Activated CD4-positive, alpha-beta T cell treated with anti-CD3 and anti-CD28 coated beads for 48 hours (primary cell): Measurements from ENCODE around the gene ZNF296.
"Not testable (repeated sequence)": the region's sequence is repeated elsewhere in the genome, so short reads cannot be mapped to it uniquely, and the experiment has no call there.

Source experiments
- DNase-seq: peaks from one replicate; pipeline ENCODE4 v3.0.0-alpha.2; 2020

The ZNF296 gene

DNA sequence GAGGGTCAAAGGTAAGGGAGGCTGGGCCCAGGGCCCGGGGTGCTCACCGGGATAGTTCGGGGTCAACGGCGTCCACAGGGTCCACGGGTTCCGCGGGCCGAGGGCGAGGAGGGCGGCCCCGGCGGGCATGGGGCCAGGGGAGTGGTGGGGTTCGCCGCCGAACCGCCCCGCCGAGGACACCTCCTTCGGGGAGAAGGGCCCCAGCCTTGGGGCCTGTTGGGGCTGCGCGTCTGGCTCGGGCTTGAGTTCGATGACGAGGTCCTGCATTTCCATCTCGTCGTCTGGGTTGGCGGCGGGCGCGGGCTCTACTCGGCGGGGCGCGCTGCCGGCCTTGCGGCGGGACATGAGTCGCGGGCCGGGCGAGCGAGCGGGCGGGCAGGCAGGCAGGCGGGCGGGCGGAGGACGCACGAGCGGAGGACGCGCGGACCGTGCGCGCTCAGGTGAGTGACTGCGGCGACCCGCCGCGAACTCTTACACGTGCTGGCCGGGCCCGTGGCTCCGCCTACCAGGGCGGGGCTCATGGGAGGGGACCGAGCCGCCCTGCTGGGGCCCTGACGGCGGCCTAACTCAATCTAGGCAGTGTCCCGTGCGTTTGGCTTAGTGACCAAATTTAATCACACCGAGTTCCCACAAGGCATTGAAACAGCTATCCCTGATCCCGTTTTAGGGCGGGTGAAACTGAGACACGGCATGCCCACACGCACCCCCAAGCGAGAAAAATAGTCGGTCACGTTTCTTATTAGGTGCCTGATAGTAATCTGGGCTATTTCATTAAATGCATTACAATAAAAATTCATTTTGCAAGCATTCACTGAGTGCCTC is at the start of gene ZNF296:
Gene ZNF296, minus strand, starts transcription at position 450 of the 822 bp plus-strand sequence. Its CDS starts 105 bp downstream, at position 345.
- DNase-seq: peak; percentile 90

DNA sequence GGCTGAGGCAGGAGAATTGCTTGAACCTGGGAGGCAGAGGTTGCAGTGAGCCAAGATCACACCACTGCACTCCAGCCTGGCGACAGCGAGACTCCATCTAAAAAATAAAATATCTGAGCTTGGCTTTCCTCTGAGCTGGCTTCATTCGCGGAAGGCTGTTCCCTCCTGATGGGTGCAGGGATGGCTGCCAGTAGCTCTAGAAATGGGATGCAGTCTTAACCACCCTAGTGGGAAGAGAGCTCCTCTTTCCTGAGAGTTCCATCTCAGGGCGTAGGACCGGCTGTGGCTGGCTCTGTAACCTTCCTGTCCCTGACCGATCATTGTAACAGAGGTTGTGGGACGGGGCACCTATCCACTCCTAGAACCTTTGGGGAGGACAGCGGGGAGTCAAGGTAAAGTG is 49.1 kb upstream of the ZNF296 start:
- no peak for DNase-seq

DNA sequence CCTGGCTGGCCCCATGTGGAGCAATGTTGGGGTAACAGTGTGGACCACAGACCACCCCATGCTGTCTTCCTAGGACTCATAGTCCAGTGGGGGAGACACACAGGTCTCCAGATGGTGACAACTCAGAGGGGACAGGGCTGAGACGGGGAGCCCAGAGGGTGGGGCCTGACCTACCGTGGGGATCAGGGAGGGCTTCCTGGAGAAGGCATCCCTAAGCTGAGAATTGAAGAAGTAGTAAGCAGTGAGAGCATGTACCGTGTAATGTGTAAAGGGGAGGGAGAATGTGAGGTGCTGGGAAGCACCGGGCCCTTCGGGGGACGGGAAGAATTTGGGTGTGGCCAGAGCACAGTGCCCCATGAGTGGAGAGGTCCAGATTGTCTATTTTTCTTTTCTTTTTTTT is 47.7 kb upstream of the ZNF296 start:
- no peak for DNase-seq

DNA sequence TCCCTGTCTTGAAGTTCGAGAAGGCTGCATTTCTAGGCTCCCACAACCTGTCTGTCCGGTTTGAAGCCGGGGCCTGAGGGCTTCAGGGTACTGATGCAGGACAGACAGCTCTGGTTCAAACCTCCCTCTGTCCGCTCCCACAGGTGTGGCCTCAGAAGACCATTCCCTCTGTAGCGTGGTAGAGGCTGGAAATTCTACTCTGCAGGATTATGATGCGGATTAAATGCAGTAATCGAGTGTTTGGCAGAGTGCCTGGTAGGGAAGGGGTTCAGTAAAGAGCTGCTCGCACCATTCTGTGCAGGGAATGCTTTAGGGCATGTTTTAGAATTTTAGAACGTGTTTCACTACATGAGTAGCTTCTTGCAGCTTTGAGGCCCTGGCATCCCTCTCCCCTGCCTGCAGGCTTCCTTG is 47.2 kb upstream of the ZNF296 start:
- no peak for DNase-seq

DNA sequence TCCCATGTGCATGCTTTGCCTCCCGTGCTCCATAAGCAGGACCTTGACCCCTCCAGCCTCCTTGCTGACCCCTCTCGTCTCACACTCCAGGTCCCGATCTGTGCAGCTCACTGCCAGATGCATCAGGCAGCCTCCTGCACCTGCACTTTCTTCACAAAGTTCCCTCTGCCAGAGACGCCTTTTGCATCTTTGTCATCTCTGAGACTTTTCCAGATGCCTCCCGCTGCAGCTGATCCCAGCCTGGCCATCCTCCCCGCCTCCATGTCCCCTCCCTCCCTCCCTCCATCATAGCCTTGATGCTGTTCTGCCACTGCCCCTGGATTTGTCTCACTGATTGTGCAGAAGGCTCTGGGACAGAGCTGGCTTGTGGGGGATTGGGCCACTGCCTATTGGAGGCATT is 46.6 kb upstream of the ZNF296 start:
- no peak for DNase-seq

DNA sequence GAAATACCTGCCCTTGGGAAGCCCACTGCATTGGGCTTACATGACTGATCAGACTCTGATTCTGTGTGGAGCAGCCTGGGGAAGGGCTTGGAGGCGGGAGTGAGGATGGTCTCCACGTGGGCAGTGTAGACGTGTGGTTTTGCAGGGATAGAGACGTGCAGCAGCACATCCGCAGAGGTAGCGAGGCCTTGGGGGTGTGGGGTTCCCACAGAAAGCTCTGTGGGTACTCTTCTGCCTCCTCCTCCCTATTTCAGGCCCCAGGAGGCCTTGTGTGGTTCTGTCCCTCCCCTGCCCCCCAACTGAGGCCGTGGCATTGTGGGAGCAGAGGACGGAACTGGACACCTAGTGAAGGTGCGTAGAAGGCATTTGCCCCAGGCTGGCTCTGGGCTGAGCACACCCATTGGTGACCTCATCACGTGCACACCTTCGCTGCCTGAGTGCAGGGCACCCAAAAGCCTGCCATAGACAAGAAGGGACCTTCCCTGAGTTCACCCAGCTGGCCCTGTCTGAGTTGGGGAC is 45.6 kb upstream of the ZNF296 start:
- no peak for DNase-seq

DNA sequence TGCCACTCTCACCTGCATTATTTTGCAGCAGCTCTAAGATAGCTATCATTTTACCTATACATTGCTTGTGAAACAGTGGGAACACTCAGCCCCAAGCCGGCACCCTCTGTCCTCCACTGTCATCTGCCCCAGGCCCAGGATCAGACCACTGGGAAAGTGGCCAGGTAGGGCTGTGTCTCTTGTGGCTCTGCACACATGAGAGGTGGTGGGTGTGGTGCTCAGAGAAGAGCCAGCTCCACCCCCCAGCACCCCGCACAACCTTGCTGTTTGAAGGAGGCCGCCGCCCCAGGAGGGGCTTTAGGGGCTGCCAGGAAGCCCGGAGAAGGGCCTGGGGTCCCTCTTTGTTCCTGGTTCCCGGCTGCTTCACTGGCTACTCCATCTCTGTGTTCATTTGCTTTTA is 43.3 kb upstream of the ZNF296 start:
- DNase-seq: no peak

DNA sequence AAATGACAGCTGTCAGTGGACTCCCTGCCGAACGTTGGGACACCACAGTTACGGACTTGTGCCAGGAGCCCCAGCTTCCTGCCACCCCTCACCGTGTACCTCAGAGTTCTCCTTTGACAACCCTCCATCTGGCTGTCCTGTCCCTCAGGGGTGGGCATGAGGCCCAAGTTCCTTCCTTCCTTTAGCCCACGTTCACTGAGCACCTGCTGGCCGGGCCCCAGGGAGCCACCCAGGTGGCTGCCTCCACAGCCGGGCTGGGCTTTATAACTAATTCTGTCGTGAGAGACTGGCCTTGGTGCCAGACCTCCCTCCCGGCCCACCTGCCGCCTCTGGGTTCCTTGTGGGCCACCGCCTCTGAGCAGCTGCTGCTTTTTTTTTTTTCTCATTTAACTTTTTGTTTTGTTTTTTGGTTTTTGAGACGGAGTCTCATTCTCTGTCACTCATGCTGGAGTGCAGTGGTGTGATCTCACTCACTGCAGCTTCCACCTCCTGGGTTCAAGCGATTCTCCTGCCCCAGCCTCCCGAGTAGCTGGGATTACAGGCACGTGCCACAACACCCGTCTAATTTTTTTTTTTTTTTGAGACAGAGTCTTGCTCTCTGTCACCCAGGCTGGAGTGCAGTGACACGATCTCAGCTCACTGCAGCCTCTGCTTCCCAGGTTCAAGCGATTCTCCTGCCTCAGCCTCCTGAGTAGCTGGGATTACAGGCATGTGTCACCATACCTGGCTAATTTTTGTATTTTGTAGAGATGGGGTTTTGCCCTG is 42.5 kb upstream of the ZNF296 start:
- not testable (repeated sequence) for DNase-seq

DNA sequence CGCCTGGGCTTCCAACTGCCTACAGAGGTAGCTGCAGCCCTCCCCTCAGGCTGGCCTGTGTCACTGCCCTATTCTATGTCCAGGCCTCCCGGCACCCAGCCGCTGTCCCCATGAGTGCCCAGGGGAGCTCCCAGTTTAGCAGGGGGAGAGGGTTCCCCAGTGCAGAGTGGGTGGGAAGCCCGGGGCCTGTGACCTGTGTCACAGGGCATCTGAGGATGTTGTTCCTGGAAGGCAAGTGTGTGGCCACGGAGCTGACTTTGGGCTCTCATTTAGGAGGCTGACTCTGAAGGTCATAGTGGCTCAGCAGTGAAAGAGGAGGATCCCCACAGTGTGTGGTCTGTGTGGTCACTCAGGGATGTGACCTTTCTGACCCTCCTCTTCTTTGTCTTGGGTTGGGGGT is 41.8 kb upstream of the ZNF296 start:
- DNase-seq: no peak

DNA sequence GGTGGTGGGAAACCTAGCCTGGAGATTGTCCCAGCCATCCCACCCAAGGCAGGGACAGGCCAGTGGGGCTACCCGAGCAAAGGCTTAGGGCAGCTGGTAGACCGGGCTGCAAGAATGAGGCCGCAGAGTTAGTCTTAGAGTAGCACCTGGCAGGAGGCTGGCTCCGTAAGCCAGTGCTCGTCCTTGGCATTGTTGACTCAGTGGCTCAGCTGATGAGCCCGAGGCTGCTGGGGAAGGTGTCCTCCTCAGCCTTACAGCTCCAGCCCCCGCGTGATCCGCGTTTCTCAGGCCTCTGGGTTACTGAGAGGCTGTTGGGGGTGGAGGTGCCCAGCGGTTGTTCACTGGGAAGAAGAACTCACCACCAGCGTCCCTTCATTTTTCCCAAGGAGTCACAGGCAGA is 41.4 kb upstream of the ZNF296 start:
- peak; percentile 25 for DNase-seq

DNA sequence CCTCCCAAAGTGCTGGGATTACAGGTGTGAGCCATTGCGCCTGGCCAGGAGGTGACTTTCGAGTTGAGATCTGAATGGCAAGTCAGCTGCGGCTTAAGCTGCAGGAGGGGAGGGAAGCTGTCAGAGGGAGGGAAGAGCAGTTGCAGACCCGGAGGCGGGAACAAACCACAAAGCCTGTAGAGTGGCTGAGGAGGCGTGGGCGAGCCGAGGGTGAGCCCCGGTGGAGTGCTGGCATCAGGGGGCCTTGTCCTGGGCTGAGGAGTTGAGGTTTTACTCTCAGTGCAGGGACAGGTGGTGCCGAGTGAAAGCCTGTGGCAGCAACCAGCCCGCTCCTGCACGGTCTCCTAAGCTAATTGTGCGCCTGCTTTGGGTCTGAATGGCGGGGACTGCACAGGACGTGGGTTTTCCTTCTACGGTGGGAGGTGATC is 40.9 kb upstream of the ZNF296 start:
- peak; percentile 82 for DNase-seq

DNA sequence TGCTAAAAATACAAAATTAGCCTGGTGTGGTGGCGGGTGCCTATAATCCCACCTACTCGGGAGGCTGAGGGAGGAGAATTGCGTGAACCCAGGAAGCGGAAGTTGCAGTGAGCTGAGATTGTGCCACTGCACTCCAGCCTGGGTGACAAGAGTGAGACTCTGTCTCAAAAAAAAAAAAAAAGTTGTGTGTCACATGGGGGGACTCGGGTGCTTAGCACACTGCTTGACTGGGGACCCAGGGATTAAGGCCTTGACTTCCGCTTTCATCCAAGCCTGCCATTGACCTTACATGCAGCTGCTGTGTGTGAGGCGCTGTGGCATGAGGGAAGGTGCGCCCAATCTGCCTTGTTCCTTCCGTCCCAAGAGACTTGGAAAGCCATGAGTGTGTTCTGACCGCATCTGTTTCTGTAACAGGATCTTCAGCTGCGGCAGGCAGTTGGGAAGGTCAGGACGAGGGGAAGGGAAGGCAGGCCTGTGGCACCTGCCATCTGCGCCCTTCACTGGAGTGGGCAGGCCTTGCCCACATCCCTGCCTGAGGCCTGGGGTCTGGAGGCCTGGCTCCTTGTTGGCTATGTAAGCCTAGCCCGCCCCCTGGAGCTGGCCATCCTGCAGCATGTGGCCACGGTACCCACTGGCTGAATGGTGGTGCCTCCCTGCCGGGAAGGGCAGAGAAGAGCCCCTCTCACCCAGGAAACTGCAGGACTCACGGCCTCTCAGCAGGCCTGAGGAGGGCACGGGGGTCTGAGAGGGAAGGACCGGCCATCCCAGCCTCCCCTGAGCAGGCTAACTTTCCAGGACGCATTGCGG is 39.7 kb upstream of the ZNF296 start:
- DNase-seq: no peak

DNA sequence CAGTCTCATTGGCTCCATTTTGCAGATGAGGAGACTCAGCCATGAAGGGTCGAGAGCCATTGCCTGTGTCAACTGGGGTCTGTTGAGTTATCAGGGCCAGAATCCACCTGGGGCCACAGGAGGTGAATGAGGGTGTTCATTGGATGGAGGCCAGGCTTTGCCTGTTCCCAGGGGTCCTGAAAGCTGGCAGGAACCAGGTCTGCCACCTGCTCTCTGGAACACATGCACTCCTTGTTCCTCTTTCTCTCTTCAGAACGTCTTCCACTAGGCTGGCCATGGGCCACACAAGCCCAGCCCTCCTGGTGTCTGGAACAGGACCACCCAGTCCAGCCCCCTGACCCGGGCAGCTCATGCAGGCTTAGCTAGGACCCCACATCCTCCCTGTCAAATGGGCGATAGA is 37.8 kb upstream of the ZNF296 start:
- no peak for DNase-seq

DNA sequence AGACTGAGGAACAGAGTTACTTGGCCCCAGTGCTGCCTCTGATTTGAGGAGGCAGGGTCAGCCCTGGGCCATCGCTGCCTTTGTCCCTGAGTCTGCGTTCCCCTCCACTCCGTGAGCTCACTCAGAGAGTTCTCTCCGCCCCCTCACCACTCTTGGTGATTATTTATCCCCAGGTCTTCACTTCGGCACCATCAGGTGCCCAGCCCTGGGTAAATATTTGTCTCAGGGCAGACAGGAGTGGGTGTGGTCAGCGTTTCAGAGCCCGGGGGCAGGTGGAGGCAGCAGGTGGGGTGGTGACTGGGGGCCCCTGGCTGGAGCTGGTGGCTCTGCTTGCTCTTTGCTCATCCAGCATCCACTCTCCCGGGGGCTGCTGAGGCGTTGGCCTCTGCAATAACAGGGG is 37.4 kb upstream of the ZNF296 start:
- no peak for DNase-seq

DNA sequence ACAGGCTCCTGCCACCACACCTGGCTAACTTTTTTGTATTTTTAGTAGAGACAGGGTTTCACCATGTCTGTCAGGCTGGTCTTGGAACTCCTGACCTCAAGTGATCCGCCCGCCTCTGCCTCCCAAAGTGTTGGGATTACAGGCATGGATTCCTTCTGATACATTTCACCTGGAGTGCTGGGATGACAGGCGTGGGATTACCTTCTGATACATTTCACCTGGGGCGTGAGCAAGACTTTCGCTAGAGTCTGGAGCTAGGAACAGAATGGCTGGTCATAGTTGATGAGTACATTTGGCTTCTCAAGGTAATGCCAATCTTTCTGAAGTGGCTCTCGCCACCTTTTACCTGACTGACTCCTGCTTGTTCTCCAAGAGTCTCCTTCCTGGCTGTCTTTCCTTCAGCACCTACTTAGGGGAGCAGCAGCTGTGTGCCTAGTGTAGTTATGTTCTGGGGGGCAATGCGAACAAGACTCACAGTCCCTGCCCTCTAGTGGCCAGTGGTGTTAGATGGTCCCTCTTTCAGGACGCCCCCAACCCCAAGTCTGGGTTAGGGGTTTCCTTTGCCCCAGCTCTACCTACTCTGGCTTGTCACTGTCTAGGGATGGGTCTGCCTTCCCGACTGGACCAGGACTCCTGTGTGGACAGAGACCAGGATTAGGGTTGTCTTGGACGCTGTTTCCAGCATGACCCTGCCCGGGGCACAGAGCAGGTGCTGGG is 36.0 kb upstream of the ZNF296 start:
- DNase-seq: no peak

DNA sequence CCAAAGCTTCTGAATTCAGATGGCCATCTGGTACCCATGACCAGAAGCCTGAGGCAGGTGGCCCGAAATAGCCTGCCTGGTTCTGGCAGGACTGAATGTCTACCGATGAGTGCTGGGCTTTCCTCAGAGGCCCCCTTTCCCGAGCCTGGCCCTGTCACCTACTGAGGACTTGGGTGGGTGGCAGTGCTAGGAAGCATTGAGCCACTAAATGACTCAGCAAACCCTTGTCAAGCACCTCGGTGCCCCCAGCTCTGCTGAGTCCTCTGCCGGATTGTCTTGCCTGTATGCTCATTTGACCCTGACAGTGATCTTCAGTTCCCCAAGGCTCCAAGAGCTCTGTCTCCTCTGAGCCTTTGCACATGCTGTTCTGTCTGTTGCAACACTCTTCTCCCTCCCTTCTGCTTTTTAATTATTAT is 34.6 kb upstream of the ZNF296 start:
- DNase-seq: no peak

DNA sequence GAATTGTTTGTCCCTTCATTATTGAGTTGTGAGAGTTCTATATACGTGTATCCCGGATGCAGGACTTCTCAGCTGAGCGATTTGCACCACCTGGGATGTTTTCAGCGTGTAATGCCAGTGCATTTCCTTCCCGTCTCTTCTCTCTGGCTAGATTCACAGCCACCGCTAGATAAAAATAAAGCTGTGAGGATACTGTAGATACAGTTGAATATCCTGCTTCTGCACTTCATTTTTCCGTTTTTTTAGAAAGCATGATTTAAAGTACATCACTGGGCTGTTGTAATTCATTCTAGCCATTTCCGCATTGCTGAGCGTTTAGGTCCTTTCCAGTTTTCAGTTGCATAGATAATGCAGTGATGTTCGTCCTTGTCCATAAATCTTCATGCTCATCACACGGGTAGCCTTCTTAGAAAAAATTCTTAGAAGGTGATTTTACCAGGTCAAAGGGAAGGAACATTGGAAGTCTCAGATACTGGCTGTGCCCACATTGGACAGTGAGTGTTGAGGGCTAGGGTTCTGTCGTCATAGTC is 31.4 kb upstream of the ZNF296 start:
- DNase-seq: no peak

DNA sequence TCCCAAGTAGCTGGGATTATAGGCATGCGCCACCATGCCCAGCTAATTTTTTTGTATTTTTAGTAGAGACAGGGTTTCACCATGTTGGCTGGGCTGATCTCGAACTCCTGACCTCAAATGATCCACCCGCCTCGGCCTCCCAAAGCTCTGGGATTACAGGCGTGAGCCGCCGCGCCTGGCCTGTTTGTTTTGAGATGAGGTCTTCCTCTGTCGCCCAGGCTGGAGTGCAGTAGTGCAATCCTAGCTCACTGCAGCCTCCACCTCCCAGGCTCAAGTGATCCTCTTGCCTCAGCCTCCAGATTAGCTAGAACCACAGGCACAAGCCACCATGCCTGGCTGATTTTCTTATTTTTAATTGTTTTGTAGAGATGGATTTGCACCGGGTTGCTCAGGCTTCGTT is 30.1 kb upstream of the ZNF296 start:
- DNase-seq: not testable (repeated sequence)

DNA sequence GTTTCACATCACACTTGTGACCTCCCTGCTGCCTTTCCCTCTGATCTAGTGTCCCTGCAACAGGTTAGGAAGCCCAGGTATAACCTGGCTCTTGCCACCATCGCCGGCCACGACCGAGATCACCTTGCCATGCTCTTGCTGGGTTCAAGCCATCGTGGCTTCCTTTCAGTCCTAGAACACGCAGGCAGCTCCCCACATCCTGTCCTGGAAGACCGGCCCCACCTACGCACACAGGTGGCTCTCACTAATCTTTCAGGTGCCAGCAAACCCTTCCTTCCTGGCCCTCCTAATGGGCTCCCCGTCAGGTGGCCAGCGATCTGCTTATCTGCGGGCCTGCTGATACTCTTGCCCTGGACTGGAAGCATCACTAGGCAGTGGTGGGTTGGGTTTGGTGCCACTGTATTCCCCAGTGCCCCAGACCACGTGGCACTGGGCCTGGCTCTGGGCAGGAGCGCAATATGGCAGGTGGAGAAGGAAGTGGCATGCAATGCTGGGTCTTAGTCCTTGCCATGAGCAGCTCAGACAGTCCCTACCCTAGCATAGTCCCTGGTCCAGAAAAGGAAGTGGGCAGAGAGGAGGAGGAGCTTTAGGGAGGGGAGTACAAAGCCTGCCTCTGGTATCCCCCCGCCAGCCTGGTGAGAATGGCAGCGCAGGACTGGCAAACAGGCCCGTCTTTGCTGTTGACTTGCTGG is 28.5 kb upstream of the ZNF296 start:
- DNase-seq: no peak

DNA sequence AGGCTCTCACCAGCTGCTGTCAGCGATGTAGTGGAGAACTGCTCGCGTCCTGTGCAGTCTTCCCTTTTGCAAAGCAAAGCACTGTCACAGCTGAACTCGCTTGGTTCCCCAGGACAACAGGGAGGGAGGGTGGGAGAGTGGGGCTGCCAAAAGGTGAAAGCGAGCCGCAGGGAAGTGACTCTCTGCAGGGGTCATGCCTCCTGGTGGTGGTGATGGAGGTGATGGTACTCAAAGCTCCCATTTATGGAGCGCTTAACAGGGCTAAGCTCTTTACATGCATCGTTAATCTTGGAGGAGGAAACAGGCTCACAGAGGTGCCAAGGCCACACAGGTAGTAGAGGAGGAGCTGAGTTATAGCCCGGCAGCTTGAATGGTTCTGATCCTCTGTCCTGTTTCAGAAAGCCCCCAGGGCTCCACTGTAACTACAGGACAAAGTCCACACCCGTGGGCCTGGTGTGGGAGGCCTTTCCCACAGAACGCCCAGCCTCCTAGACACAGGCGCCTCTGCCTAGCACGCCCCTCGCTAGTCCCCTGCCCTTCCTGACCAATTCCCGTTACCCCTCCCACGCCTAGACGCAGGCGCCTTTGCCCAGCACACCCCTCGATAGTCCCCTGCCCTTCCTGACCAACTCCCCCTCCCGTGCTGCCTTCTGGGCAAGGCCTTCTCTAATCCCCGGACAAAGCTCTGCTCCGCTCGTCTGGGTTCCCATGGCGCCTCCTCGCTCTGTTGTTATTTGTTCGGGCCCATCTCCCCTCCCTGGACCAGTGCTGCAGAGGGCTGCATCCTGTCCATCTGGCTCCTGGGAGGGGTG is 27.4 kb upstream of the ZNF296 start:
- DNase-seq: no peak

DNA sequence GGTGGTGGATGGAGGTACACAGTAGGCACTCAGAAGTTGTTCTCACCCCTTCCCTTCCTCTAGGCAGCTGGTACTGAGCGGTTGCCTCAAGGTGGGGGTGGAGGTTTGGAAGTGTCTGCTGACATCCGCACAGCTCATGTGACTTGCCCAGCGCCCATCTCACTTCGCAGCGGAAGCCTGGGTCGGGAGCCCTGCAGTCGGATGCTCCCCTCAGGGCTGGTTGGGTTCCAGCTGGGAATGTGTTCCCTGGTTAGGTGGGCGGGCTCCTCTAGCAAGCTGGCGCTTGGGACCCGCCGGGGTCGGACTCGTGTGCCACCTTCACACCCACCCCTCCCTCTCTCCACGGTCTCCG is 26.9 kb upstream of the ZNF296 start:
- peak; percentile 24 for DNase-seq
